NB4 (cell line): ENCODE results near the gene SEC61B.

Source experiments
- MYC ChIP-seq: IDR thresholded peaks from 2 replicates; pipeline ENCODE4 v1.6.1; 2011; ENCODE audit warnings: low read depth, low read length
- TF ChIP-seq, protein P1 (sequence below): IDR thresholded peaks from one replicate; pipeline ENCODE4 v1.5.1; 2012; ENCODE audit warnings: low read depth, low read length

DNA sequence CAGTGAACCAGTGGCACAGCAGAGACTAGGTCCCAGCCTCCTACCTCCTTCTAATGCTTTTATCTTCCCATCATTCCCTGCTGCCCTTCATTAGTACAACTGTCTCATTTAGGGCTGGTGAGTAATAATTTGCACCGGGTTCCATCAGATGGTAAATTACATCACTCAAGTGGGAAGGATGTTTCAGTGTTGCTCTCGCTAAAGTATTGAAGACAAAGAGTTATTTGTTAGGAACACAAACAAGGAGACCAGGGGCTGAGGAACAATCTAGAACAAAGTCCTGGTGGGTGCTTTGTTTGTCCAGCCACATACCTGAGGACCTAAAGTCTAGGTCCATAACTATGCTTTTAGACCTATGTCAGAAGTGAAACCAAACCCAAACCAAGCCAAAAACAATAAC lies 52.4 kb downstream of the SEC61B start:
- TF ChIP-seq, protein P1, sequence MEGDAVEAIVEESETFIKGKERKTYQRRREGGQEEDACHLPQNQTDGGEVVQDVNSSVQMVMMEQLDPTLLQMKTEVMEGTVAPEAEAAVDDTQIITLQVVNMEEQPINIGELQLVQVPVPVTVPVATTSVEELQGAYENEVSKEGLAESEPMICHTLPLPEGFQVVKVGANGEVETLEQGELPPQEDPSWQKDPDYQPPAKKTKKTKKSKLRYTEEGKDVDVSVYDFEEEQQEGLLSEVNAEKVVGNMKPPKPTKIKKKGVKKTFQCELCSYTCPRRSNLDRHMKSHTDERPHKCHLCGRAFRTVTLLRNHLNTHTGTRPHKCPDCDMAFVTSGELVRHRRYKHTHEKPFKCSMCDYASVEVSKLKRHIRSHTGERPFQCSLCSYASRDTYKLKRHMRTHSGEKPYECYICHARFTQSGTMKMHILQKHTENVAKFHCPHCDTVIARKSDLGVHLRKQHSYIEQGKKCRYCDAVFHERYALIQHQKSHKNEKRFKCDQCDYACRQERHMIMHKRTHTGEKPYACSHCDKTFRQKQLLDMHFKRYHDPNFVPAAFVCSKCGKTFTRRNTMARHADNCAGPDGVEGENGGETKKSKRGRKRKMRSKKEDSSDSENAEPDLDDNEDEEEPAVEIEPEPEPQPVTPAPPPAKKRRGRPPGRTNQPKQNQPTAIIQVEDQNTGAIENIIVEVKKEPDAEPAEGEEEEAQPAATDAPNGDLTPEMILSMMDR, result no peak
- no peak for TF ChIP-seq MYC
